ENCODE data around the gene RCC2. TPM values are rescaled to one million over a fixed set of nuclear protein-coding genes. Genes with fewer than 3 reads are reported as not detected.

Gene RCC2
- total and polyA plus RNA-seq, 9 donors, result 20.7 to 57.4 (median 39.0) TPM

DNA sequence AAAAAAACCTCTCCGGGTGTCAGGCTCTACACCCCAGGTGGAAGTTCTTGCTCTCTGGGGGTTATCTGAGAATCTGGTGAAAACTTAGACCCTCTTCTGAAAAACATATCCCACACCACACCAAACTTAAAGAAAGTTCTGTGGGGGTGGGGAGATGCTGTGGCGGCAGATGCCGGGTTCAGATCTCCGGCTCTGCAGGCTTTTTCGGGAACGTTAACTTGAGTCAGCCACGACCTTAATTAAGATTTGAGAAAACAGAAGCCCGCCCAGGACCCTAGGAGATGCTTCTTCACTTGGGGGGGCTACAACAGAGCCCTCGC, 2.3 kb downstream of the RCC2 start:
- Histone ChIP-seq H3K27ac (ENCODE audit: low read length) (peak overlapping the region; percentile 51), H3K27me3 (ENCODE audit: control insufficient read depth, insufficient read depth, low read length) (peaks cover 18% of the 10 kb centered on the region), H3K36me3 (ENCODE audit: control insufficient read depth, insufficient read depth, low read length) (peaks cover 33% of the 10 kb centered on the region), H3K9me3 (replicated peaks; ENCODE audit: control insufficient read depth, low read depth, low read length) (no peaks in the 10 kb centered on the region), H3K4me1 (ENCODE audit: control insufficient read depth, insufficient read depth, low read length) (peaks cover 23% of the 10 kb centered on the region), H3K4me3 (ENCODE audit: low read length) (peak overlapping the region; percentile 61)
- no peak for DNase-seq
- 0% methylated on average over 7 of the region's 9 CpGs for WGBS (ENCODE audit: insufficient coverage)

DNA sequence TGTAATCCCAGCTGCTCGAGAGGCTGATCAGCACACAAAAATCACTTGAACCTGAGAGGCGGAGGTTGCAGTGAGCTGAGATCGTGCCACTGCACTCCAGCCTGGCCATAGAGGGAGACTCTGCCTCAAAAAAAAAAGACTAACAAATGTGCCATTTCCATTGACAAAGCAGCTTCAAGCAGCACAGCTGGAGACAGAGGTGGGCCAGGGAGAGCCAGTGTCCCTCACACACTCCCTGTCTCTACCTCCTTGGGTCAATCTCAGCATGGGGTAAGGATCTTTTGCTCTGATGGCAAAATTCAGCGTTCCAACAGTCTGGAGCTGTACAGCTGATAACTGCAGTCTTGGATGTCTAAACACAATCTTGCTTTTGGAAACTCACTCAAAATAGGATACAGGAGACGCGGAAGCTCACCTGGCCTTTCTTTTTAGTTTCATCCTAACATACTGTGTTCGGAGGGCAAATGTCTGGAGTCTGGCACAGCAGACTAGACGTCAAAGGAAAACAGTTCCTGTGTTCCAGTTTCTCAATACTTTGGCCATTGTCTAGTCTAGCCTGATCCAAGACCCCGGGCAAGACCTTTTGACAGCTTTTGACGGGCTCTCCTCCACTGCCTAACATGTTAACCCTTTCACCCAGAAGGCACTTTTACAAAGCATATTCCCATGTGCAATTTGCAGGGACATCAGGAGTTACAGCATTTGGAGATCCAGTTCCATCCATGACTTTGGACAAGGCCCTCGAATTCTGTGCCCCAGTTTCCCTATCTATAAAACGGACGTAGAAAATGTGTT, 2.9 kb downstream of the RCC2 start:
- DNase-seq, result no peak
- WGBS (ENCODE audit: insufficient coverage), result 54% methylated on average over 11 of the region's 13 CpGs
- peaks cover 22% of the 10 kb centered on the region for H3K4me1 ChIP-seq (ENCODE audit: control insufficient read depth, insufficient read depth, low read length)
- no peaks in the 10 kb centered on the region for H3K9me3 ChIP-seq (replicated peaks; ENCODE audit: control insufficient read depth, low read depth, low read length)
- H3K4me3 ChIP-seq (ENCODE audit: low read length), result peak overlapping the region; percentile 61
- peaks cover 37% of the 10 kb centered on the region for H3K36me3 ChIP-seq (ENCODE audit: control insufficient read depth, insufficient read depth, low read length)
- H3K27me3 ChIP-seq (ENCODE audit: control insufficient read depth, insufficient read depth, low read length), result peaks cover 11% of the 10 kb centered on the region
- no peak overlapping the region for H3K27ac ChIP-seq (ENCODE audit: low read length)

DNA sequence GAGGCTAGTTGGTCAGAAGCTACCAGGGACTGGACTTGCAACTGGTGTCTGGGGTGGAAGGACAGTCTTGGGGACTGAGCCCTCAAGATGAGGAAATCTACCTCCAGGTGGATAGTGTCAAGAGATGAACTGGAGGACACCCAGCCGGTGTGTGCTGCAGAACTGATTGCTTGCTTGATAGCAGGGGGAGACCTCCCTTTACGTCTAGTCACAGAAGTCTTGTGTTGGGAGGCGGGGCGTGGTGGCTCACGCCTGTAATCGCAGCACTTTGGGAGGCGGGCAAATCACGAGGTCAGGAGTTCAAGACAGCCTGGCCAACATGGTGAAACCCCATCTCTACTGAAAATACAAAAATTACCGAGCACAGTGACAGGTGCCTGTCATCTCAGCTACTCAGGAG, 4.9 kb downstream of the RCC2 start:
- no peak overlapping the region for H3K4me3 ChIP-seq (ENCODE audit: low read length)
- no peaks in the 10 kb centered on the region for H3K9me3 ChIP-seq (replicated peaks; ENCODE audit: control insufficient read depth, low read depth, low read length)
- 69% methylated on average over 3 of the region's 9 CpGs for WGBS (ENCODE audit: insufficient coverage)
- H3K36me3 ChIP-seq (ENCODE audit: control insufficient read depth, insufficient read depth, low read length), result peaks cover 42% of the 10 kb centered on the region
- no peaks in the 10 kb centered on the region for H3K27me3 ChIP-seq (ENCODE audit: control insufficient read depth, insufficient read depth, low read length)
- DNase-seq, result no peak
- H3K27ac ChIP-seq (ENCODE audit: low read length), result no peak overlapping the region
- H3K4me1 ChIP-seq (ENCODE audit: control insufficient read depth, insufficient read depth, low read length), result peaks cover 13% of the 10 kb centered on the region

DNA sequence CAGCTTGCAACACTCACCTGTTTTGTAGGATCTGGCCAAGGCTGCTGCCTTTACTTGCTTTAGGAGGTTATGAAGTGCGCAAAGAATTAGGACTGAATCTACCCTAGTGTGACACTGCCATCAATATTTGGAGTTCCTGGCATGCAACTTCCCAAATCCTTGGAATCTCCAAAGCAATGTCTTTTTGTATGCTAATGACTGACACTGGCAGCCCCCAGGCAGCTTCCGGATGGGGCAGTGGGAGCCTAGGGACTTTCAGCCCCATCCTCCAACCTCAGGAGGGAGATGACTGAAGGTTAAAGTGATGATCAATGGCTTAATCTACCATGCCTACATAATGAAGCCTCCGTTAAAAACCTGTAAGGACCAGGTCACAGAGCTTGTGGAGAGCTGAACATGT, 5.5 kb downstream of the RCC2 start:
- Histone ChIP-seq H3K4me1 (ENCODE audit: control insufficient read depth, insufficient read depth, low read length) (peaks cover 13% of the 10 kb centered on the region), H3K27ac (ENCODE audit: low read length) (no peak overlapping the region), H3K36me3 (ENCODE audit: control insufficient read depth, insufficient read depth, low read length) (peaks cover 45% of the 10 kb centered on the region), H3K4me3 (ENCODE audit: low read length) (no peak overlapping the region), H3K9me3 (replicated peaks; ENCODE audit: control insufficient read depth, low read depth, low read length) (no peaks in the 10 kb centered on the region), H3K27me3 (ENCODE audit: control insufficient read depth, insufficient read depth, low read length) (no peaks in the 10 kb centered on the region)
- WGBS (ENCODE audit: insufficient coverage), result 67% methylated on average over 1 of the region's 3 CpGs
- no peak for DNase-seq

DNA sequence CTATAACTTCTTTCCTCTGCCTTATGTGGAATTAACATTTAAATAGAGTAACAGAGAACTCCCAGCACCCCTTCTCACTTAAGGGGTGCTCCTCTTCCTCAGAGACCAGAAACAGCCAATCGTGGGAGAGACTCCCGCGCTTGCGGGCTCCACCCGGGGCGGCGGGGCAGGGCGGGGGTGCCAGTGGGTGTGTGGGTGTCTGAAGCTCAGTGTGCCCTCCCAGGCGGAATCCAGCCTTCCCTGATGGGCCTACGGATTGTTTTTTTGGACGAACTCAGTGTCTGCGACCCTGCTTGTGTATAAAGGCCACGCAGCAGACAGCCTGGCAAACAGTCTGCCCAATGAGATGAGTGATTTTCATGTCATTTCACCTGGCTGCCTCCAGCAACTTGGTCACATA, 6.2 kb downstream of the RCC2 start:
- H3K27me3 ChIP-seq (ENCODE audit: control insufficient read depth, insufficient read depth, low read length), result no peaks in the 10 kb centered on the region
- WGBS (ENCODE audit: insufficient coverage), result 90% methylated on average over 13 of the region's 13 CpGs
- H3K4me1 ChIP-seq (ENCODE audit: control insufficient read depth, insufficient read depth, low read length), result peaks cover 11% of the 10 kb centered on the region
- H3K36me3 ChIP-seq (ENCODE audit: control insufficient read depth, insufficient read depth, low read length), result peaks cover 53% of the 10 kb centered on the region
- no peak overlapping the region for H3K4me3 ChIP-seq (ENCODE audit: low read length)
- H3K27ac ChIP-seq (ENCODE audit: low read length), result no peak overlapping the region
- no peaks in the 10 kb centered on the region for H3K9me3 ChIP-seq (replicated peaks; ENCODE audit: control insufficient read depth, low read depth, low read length)
- DNase-seq, result no peak

DNA sequence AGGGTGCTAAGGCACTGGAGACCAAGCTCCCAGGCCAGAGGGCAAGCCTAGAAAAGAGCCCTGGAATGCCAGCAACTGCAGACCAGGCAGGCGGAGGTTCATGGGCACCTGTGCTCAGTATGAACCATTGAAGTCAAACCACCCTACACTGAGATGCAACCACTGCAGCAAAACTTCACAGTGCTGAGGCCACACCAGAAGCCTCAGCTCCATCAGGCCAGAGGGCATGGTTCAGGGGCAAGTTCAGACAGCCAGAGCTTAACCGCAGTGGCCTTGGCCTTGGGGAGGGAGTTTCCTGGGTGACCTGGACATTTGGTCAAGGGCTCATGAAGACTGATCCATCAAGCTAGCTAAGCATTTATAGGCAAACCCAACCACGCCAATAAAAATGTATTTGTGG, 7.1 kb downstream of the RCC2 start:
- Histone ChIP-seq H3K4me1 (ENCODE audit: control insufficient read depth, insufficient read depth, low read length) (peaks cover 11% of the 10 kb centered on the region), H3K36me3 (ENCODE audit: control insufficient read depth, insufficient read depth, low read length) (peaks cover 61% of the 10 kb centered on the region), H3K27ac (ENCODE audit: low read length) (no peak overlapping the region), H3K27me3 (ENCODE audit: control insufficient read depth, insufficient read depth, low read length) (no peaks in the 10 kb centered on the region), H3K4me3 (ENCODE audit: low read length) (no peak overlapping the region), H3K9me3 (replicated peaks; ENCODE audit: control insufficient read depth, low read depth, low read length) (no peaks in the 10 kb centered on the region)
- 80% methylated on average over 1 of the region's 3 CpGs for WGBS (ENCODE audit: insufficient coverage)
- no peak for DNase-seq

DNA sequence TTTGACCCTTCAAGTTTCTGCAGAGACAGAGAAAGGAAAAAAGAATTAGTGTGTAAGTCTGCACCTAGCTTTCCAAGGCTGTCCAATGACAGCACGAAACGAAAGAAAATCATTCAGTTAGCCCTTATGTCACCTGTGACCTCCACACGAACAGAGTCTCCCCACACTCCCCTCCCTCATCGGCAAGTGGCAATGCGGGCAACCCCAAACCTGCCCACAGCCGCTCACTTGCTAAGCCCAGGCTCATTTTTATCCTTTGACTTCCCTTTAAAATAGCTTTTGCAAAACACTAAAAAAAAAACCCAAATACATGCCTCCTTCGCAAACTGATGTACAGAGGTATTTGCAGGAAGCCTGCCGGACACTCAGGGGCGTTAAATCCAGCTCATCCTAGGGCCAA, 10.3 kb downstream of the RCC2 start:
- H3K9me3 ChIP-seq (replicated peaks; ENCODE audit: control insufficient read depth, low read depth, low read length), result no peaks in the 10 kb centered on the region
- H3K4me3 ChIP-seq (ENCODE audit: low read length), result no peak overlapping the region
- 86% methylated on average over 6 of the region's 9 CpGs for WGBS (ENCODE audit: insufficient coverage)
- no peaks in the 10 kb centered on the region for H3K27me3 ChIP-seq (ENCODE audit: control insufficient read depth, insufficient read depth, low read length)
- H3K4me1 ChIP-seq (ENCODE audit: control insufficient read depth, insufficient read depth, low read length), result no peaks in the 10 kb centered on the region
- DNase-seq, result no peak
- H3K27ac ChIP-seq (ENCODE audit: low read length), result no peak overlapping the region
- peaks cover 75% of the 10 kb centered on the region for H3K36me3 ChIP-seq (ENCODE audit: control insufficient read depth, insufficient read depth, low read length)

DNA sequence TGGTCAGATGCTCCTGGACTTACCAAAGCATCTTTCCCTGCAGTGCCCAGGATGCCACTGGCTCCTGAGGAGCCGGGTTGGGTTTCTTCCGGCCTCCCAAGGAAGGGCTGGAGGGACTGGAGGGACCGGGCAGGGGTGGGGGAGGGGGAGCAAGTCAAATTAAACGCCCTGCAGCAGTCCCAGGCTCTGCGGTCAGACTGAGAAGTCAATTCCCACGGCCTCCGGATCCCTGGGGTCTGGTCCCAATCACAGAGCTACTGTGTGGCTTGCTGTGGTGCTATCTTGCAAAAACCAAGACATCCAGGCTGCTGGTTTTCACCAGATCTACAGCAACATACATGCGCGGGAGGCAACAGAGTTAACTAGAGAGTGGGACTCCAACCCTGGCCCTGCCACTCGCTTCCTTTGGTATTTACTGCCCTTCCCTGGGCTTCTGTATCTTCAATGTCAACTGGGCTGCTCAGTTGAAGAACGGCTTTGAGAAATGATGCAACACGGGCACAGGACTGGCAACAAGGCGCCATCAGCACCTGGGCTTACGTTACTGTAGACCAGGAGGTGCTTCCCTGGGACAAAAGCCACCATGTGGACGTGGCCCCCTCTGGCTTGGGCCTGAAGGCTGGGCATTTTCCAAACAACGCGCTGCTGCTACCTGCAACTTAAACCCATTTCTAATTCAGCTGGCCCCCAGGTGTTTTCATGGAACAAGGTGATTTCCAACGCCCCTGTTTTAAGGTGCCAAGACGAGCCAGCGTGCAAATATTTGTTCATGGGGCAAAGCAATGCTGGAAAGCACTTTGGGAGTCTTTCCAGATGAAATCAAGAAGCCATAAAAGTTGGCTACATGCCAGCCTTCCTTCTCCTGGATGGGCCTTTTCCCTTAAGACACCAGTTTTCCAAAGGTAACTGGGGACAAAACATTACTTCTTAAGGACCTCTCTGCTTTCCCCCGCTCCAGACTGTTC, 11.5 kb downstream of the RCC2 start:
- peaks cover 77% of the 10 kb centered on the region for H3K36me3 ChIP-seq (ENCODE audit: control insufficient read depth, insufficient read depth, low read length)
- WGBS (ENCODE audit: insufficient coverage), result 77% methylated on average over 21 of the region's 21 CpGs
- DNase-seq, result no peak
- no peaks in the 10 kb centered on the region for H3K9me3 ChIP-seq (replicated peaks; ENCODE audit: control insufficient read depth, low read depth, low read length)
- no peaks in the 10 kb centered on the region for H3K27me3 ChIP-seq (ENCODE audit: control insufficient read depth, insufficient read depth, low read length)
- H3K4me3 ChIP-seq (ENCODE audit: low read length), result no peak overlapping the region
- no peak overlapping the region for H3K27ac ChIP-seq (ENCODE audit: low read length)
- peaks cover 2% of the 10 kb centered on the region for H3K4me1 ChIP-seq (ENCODE audit: control insufficient read depth, insufficient read depth, low read length)

DNA sequence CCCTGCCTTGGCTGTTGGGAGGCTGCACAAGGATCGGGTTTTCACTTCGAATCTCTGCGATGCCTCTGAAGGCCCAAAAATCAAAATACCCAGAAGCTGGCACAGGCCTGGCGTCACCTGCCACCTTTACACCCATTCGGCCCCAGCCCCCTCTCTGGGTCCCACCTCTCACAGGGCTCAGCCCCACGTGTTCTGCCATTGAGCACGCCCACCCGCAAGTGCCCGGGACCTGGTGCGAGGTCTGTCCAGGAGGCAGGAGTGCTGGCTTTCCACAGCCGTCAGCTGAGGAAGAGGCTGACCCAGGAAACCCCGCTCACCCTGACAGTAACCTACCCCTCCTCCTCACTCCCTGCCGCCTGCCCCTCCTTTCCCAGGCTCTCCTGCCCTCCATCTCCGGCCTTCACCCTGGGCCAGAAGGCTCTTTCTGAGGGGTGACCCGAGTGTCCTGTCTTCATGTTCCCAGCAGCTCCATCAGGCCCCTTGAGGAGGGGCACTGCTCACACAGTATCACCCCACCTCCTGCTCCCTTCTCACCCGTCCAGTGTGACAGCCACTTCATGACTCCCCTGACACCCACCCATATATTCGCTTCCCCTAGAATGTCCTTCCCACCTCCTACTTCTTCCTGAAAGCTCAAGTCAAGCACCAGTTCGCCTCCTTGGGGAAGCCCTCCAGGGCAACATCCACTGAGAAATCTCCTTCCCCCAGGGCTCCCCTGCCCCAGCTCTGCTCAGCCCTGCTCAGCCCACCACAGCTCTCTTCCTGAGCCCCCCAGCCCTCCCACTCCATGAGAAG, 13.5 kb downstream of the RCC2 start:
- no peak overlapping the region for H3K27ac ChIP-seq (ENCODE audit: low read length)
- H3K36me3 ChIP-seq (ENCODE audit: control insufficient read depth, insufficient read depth, low read length), result peaks cover 81% of the 10 kb centered on the region
- H3K9me3 ChIP-seq (replicated peaks; ENCODE audit: control insufficient read depth, low read depth, low read length), result no peaks in the 10 kb centered on the region
- WGBS (ENCODE audit: insufficient coverage), result 89% methylated on average over 18 of the region's 18 CpGs
- no peak overlapping the region for H3K4me3 ChIP-seq (ENCODE audit: low read length)
- no peak for DNase-seq
- peaks cover 2% of the 10 kb centered on the region for H3K4me1 ChIP-seq (ENCODE audit: control insufficient read depth, insufficient read depth, low read length)
- H3K27me3 ChIP-seq (ENCODE audit: control insufficient read depth, insufficient read depth, low read length), result no peaks in the 10 kb centered on the region
